Keratinocyte (primary cell): ENCODE results near the gene BIN2. TPM values are rescaled to one million over a fixed set of nuclear protein-coding genes. Genes with fewer than 3 reads are reported as not detected.
"Not testable (repeated sequence)": the region's sequence is repeated elsewhere in the genome, so short reads cannot be mapped to it uniquely, and the experiment has no call there.

Experiments
- DNase-seq: peaks from one replicate; pipeline ENCODE4 v3.0.0-alpha.2; 2011; ENCODE audit warnings: low read depth, missing footprints, low spot score
- FAIRE-seq: peaks from 2 replicates; lab custom pipeline; 2011; peaks lifted over from hg19 to GRCh38; lab: Jason Lieb, UNC
- H2AFZ ChIP-seq: 2 replicates; pipeline ENCODE4 v1.6.0; 2012; ENCODE audit warnings: low read length, control low read depth, inconsistent platforms; ENCODE audit not compliant: control insufficient read depth
- H3K27ac ChIP-seq: 2 replicates; pipeline ENCODE4 v1.5.1; 2011; ENCODE audit warnings: low read length; ENCODE audit not compliant: control insufficient read depth, insufficient read depth
- H3K27me3 ChIP-seq: 3 replicates; pipeline ENCODE4 v1.6.0; 2011; ENCODE audit warnings: low read length; ENCODE audit not compliant: control insufficient read depth, insufficient read depth; ENCODE audit errors: extremely low read depth
- H3K36me3 ChIP-seq, 2 experiments: 2 replicates in 1 of 2; 3 replicates in 1 of 2; pipeline ENCODE4 v1.5.1; 2011; ENCODE audit warnings: low read length in 2 of 2, mild to moderate bottlenecking in 1 of 2; ENCODE audit not compliant: control insufficient read depth in 2 of 2, insufficient read depth in 2 of 2; ENCODE audit errors: extremely low read depth in 1 of 2
- H3K4me1 ChIP-seq: 3 replicates; pipeline ENCODE4 v1.5.1; 2011; ENCODE audit warnings: low read length; ENCODE audit not compliant: control insufficient read depth, insufficient read depth; ENCODE audit errors: extremely low read depth
- H3K4me2 ChIP-seq: 3 replicates; pipeline ENCODE4 v1.6.0; 2011; ENCODE audit warnings: low read depth, low read length; ENCODE audit not compliant: control insufficient read depth, insufficient read depth; ENCODE audit errors: extremely low read depth
- H3K4me3 ChIP-seq, 3 experiments: fragments of 200-600 bp in 1 of 3; sonication (generic) in 1 of 3; 2 replicates in 2 of 3; 3 replicates in 1 of 3; pipeline ENCODE4 v1.5.1; 2011 to 2016; ENCODE audit warnings: low read length in 3 of 3, mild to moderate bottlenecking in 3 of 3, control low read depth in 2 of 3, inconsistent platforms in 1 of 3, low read depth in 1 of 3, mixed read lengths in 1 of 3, mixed run types in 1 of 3, moderate library complexity in 1 of 3; ENCODE audit not compliant: control insufficient read depth in 2 of 3, insufficient read depth in 2 of 3; ENCODE audit errors: extremely low read depth in 1 of 3
- H3K79me2 ChIP-seq: 2 replicates; pipeline ENCODE4 v1.6.0; 2012; ENCODE audit warnings: low read length; ENCODE audit not compliant: control insufficient read depth, insufficient read depth
- H3K9ac ChIP-seq: 3 replicates; pipeline ENCODE4 v1.6.0; 2011; ENCODE audit warnings: low read length; ENCODE audit not compliant: control insufficient read depth, insufficient read depth; ENCODE audit errors: extremely low read depth
- H3K9me1 ChIP-seq: 3 replicates; pipeline ENCODE4 v1.6.0; 2011; ENCODE audit warnings: low read length; ENCODE audit not compliant: control insufficient read depth, insufficient read depth; ENCODE audit errors: extremely low read depth
- H3K9me3 ChIP-seq: 2 replicates; pipeline ENCODE4 v1.5.1; 2012; ENCODE audit warnings: low read depth, low read length; ENCODE audit not compliant: control insufficient read depth
- H4K20me1 ChIP-seq: 3 replicates; pipeline ENCODE4 v1.6.0; 2011; ENCODE audit warnings: low read length; ENCODE audit not compliant: control insufficient read depth, insufficient read depth; ENCODE audit errors: extremely low read depth
- CTCF ChIP-seq, 3 experiments: IDR thresholded peaks in 1 of 3; conservative IDR thresholded peaks in 1 of 3; optimal IDR thresholded peaks in 1 of 3; 2 replicates in 2 of 3; 3 replicates in 1 of 3; pipeline versions ENCODE3 to v1.5.1; 2011; ENCODE audit warnings: low read length in 3 of 3, mild to moderate bottlenecking in 3 of 3, moderate library complexity in 2 of 3, control low read depth in 1 of 3, inconsistent platforms in 1 of 3; ENCODE audit not compliant: insufficient read depth in 2 of 3; ENCODE audit errors: extremely low read depth in 1 of 3
- EZH2 ChIP-seq: IDR thresholded peaks from one replicate; pipeline ENCODE4 v1.6.1; 2012; ENCODE audit warnings: inconsistent platforms, mild to moderate bottlenecking, low read length, moderate library complexity
- dilution Hi-C: fragments of 300-500 bp; cut with MboI; formaldehyde crosslinking; loops from one replicate; pipeline ENCODE4 v1.7.0; 2020; ENCODE audit warnings: low sequenced_read_pairs; ENCODE audit not compliant: extremely low pct_ligation_motif_present
- polyA plus RNA-seq, 5 experiments: library from polyadenylated mRNA; depleted of rRNA in 3 of 5; stranded (reverse) in 3 of 5; stranded (forward) in 1 of 5; unstranded in 1 of 5; fragments of >200 nt; gene quantifications; 1 replicate in 1 of 5; 2 replicates in 3 of 5; 3 replicates in 1 of 5; pipeline versions ENCODE4 v1.2.1 to v1.2.3, GENCODE V29; 2011 to 2012; ENCODE audit warnings: missing spikeins in 2 of 5, low read depth in 1 of 5, low replicate concordance in 1 of 5

Gene BIN2
- polyA plus RNA-seq, 1 donor (not counting 4 experiments of a cell fraction or from before 2014, with no cell fraction given), result not detected

GRCh38 chr12:51294097-51294496 is 29.9 kb downstream of the BIN2 start:
- H3K36me3 ChIP-seq, dilution Hi-C loops, H3K9me1 ChIP-seq, H3K27ac ChIP-seq, H3K4me2 ChIP-seq, H3K4me1 ChIP-seq, H3K79me2 ChIP-seq, FAIRE-seq, H4K20me1 ChIP-seq, H3K9ac ChIP-seq, H3K4me3 ChIP-seq, DNase-seq, H3K9me3 ChIP-seq, H3K27me3 ChIP-seq, H2AFZ ChIP-seq: not testable (repeated sequence)

- H3K36me3 ChIP-seq, result no peaks in the 10 kb centered on the region
- dilution Hi-C loops, result no loop called here
- no peak for DNase-seq
Observed at GRCh38 chr12:51293696-51294095, 30.3 kb downstream of the BIN2 start.

GRCh38 chr12:51291603-51292513 is 32.1 kb downstream of the BIN2 start:
- H3K27me3 ChIP-seq, H3K4me1 ChIP-seq, dilution Hi-C loops, H2AFZ ChIP-seq, H3K9me1 ChIP-seq, H3K36me3 ChIP-seq, H3K9me3 ChIP-seq, DNase-seq, H3K79me2 ChIP-seq, H3K4me3 ChIP-seq, H3K4me2 ChIP-seq, H3K27ac ChIP-seq, H3K9ac ChIP-seq, FAIRE-seq, H4K20me1 ChIP-seq: not testable (repeated sequence)

More at GRCh38 chr12:51293696-51294095, 30.3 kb downstream of the BIN2 start:
- no peak overlapping the region for H3K9ac ChIP-seq
- no peak overlapping the region for H2AFZ ChIP-seq
- no peaks in the 10 kb centered on the region for H3K9me3 ChIP-seq
- no peaks in the 10 kb centered on the region for H3K4me1 ChIP-seq
- H4K20me1 ChIP-seq, result no peaks in the 10 kb centered on the region
- H3K9me1 ChIP-seq, result no peaks in the 10 kb centered on the region
- TF ChIP-seq EZH2 (no peak), CTCF (optimal IDR thresholded peaks at IDR 0.05 in 1 of 3, IDR thresholded peaks at IDR 0.05 in 1 of 3, conservative IDR thresholded peaks at IDR 0.05 in 1 of 3; ENCODE audit: extremely low read depth in 1 of 3, insufficient read depth in 2 of 3, low read length in 3 of 3) (no peak)
- H3K27me3 ChIP-seq, result no peaks in the 10 kb centered on the region
- no peak overlapping the region for H3K27ac ChIP-seq
- H3K4me3 ChIP-seq, result no peak overlapping the region
- no peak overlapping the region for H3K4me2 ChIP-seq
- no peaks in the 10 kb centered on the region for H3K79me2 ChIP-seq
- no peak for FAIRE-seq
